Measurements from ENCODE around the gene WDFY2.

- peak; percentile 60 to 92 (median 86) for TF ChIP-seq CTCF (IDR thresholded peaks at IDR 0.05; ENCODE audit: control extremely low read depth in 1 of 3, insufficient read depth in 1 of 3, low read depth in 1 of 3, low read length in 3 of 3)
- no peak for TF ChIP-seq TEAD4 (IDR thresholded peaks at IDR 0.05; ENCODE audit: low read depth, low read length)
- peak; percentile 15; the same call in 1 of the 2 replicates for TF ChIP-seq SP1 (IDR thresholded peaks at IDR 0.05; ENCODE audit: low read depth, low read length)
- no peak for TF ChIP-seq MAX (IDR thresholded peaks at IDR 0.05)
- no peak for TF ChIP-seq CHD1 (IDR thresholded peaks at IDR 0.05; ENCODE audit: low read depth, low read length)
- no peak for TF ChIP-seq POLR2A (IDR thresholded peaks at IDR 0.05; ENCODE audit: control extremely low read depth in 1 of 2, low read depth in 2 of 2, low read length in 2 of 2)
- no peak for TF ChIP-seq ASH2L (IDR thresholded peaks at IDR 0.05; ENCODE audit: low read length)
- TF ChIP-seq MAFK (IDR thresholded peaks at IDR 0.05; ENCODE audit: low read depth, low read length), result no peak
- TF ChIP-seq SRF (IDR thresholded peaks at IDR 0.05; ENCODE audit: low read depth, low read length), result no peak
- TF ChIP-seq, protein P1, sequence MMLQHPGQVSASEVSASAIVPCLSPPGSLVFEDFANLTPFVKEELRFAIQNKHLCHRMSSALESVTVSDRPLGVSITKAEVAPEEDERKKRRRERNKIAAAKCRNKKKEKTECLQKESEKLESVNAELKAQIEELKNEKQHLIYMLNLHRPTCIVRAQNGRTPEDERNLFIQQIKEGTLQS (IDR thresholded peaks at IDR 0.05; ENCODE audit: insufficient read depth, low read depth, low read length), result no peak
- TF ChIP-seq RAD21 (IDR thresholded peaks at IDR 0.05 in 1 of 2, conservative IDR thresholded peaks at IDR 0.05 in 1 of 2; ENCODE audit: low read depth in 2 of 2, low read length in 2 of 2), result peak; percentile 85 to 94
These were observed 230.8 kb downstream of the WDFY2 start for GRCh38 chr13:51814825-51815650.

Data from H1 (cell line).